Coronary artery (tissue), 2 donors: ENCODE measurements around the gene ABLIM2.

ENCODE experiments used
- DNase-seq: peaks from one replicate; pipeline ENCODE4 v3.0.0-alpha.2; 2017; ENCODE audit warnings: low spot score
- H3K27ac ChIP-seq, 2 donors: fragments of 200-600 bp; sonication (generic); one replicate each; pipeline ENCODE4 v1.5.1; 2016 to 2019
- H3K4me3 ChIP-seq: fragments of 200-600 bp; sonication (generic); 2 replicates; pipeline ENCODE4 v1.5.1; 2016; ENCODE audit warnings: mild to moderate bottlenecking, moderate library complexity
- TF ChIP-seq, protein P1 (sequence below): fragments of 200-600 bp; sonication (generic); IDR thresholded peaks from one replicate; pipeline ENCODE4 v1.5.1; 2019; ENCODE audit warnings: antibody characterized with exemption

Gene ABLIM2

GRCh38 chr4:8168232-8168631, 9.6 kb upstream of the ABLIM2 start:
- TF ChIP-seq, protein P1, sequence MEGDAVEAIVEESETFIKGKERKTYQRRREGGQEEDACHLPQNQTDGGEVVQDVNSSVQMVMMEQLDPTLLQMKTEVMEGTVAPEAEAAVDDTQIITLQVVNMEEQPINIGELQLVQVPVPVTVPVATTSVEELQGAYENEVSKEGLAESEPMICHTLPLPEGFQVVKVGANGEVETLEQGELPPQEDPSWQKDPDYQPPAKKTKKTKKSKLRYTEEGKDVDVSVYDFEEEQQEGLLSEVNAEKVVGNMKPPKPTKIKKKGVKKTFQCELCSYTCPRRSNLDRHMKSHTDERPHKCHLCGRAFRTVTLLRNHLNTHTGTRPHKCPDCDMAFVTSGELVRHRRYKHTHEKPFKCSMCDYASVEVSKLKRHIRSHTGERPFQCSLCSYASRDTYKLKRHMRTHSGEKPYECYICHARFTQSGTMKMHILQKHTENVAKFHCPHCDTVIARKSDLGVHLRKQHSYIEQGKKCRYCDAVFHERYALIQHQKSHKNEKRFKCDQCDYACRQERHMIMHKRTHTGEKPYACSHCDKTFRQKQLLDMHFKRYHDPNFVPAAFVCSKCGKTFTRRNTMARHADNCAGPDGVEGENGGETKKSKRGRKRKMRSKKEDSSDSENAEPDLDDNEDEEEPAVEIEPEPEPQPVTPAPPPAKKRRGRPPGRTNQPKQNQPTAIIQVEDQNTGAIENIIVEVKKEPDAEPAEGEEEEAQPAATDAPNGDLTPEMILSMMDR: no peak
- Histone ChIP-seq H3K27ac (peak overlapping the region in 1 of 2 donors; percentile 19), H3K4me3 (no peak overlapping the region)
- no peak for DNase-seq

DNA sequence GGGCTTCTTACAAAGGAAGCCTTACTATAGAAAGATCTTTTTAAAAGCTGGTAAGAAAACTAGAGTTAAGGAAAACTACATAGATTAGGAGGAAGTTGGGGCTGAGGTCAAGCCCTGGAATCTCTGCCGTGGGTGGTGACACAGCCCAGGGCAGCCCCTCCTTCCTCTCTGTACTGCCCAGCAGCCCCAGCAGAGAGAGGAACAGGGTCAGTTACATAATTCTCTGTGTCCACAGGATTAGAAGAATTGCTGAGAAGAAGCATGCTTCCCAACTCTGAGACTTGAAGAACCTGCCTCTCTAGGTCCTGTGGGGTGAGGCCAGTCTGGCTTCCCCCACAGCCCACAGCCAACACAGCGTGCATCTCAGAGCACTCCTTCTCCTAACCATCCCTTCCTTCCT, 9.2 kb upstream of the ABLIM2 start:
- Histone ChIP-seq H3K27ac (peak overlapping the region in 1 of 2 donors; percentile 19), H3K4me3 (no peak overlapping the region)
- no peak for DNase-seq
- TF ChIP-seq, protein P1: no peak

DNA sequence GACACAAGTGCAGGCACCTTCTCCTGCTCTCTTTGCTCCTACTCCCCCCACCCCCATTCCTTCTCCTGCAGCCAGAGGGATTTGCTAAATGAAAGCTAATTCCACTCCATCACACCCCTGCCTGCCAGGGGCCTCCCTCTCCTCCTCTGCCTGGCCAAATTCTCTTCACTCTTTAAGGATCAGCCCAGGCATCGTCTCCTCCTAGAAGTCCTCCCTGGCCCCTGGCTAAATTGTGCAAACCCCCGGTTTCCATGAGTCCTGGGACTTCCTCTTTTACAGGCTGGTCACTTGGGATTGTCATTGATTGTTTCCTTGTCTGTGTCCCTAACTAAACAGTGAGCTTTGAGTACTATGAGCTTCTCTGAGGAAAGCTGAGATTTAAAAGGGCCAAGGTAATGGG, 8.7 kb upstream of the ABLIM2 start:
- no peak overlapping the region for H3K4me3 ChIP-seq
- H3K27ac ChIP-seq: no peak overlapping the region
- TF ChIP-seq, protein P1: no peak
- no peak for DNase-seq

GRCh38 chr4:8165374-8165896, 6.8 kb upstream of the ABLIM2 start:
- TF ChIP-seq, protein P1: no peak
- H3K4me3 ChIP-seq: no peak overlapping the region
- no peak overlapping the region for H3K27ac ChIP-seq
- DNase-seq: no peak

GRCh38 chr4:8164687-8165086, 6.1 kb upstream of the ABLIM2 start:
- no peak for DNase-seq
- no peak overlapping the region for H3K4me3 ChIP-seq
- TF ChIP-seq, protein P1: no peak
- H3K27ac ChIP-seq: no peak overlapping the region

GRCh38 chr4:8164194-8164565, 5.6 kb upstream of the ABLIM2 start:
- TF ChIP-seq, protein P1: no peak
- Histone ChIP-seq H3K4me3 (no peak overlapping the region), H3K27ac (no peak overlapping the region)
- no peak for DNase-seq

DNA sequence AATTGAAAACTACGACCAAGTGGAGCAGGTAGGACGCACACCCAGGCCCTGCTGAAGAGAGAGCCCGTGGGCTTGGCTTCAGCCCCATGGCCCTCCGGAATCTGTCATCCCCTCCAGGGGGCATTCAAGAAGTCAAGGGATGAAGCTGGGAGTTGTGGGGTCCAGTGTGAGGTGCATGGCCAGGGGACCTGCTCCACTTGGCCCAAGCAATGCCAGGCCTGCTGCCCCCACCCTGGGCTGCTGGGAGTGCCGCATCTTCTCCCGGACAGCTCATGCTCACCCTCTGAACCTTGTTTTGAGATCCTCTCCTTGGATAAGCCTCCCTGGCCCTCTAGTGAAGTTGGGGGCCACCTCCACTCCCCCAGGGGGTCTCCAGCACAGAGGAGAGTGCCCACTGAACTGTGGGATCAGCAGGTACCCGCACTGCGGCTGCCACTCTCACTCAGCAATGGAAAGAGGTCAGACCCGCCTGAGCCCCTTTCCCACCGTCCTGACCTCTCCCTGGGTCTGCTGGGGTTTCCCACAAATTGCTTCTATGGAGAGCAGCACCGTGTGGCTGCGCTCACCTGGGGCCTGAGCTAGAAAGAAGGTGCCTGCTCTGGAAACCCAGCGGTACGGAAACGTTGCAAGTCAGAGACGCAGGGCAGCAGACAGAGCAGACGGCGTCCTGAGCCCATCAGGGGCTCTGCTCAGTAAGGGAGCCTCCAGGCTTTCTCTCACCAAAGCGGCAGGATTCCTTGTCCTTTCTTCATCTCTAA, 5.0 kb upstream of the ABLIM2 start:
- no peak overlapping the region for H3K27ac ChIP-seq
- no peak overlapping the region for H3K4me3 ChIP-seq
- TF ChIP-seq, protein P1: no peak
- no peak for DNase-seq
